Type B pancreatic cell (in vitro differentiated cells): Measurements from ENCODE around the gene LARGE1. TPM values are rescaled to one million over a fixed set of nuclear protein-coding genes. Genes with fewer than 3 reads are reported as not detected.

Source experiments
- DNase-seq: peaks from one replicate; pipeline ENCODE4 v3.0.0; 2021; ENCODE audit warnings: mixed read lengths; ENCODE audit not compliant: unreplicated experiment; ENCODE audit errors: extremely low spot score
- H3K27ac Mint-ChIP-seq: 2 replicates; pipeline ENCODE4 v1.8.0; 2021; ENCODE audit warnings: mild to moderate bottlenecking, mixed read lengths
- H3K27me3 Mint-ChIP-seq: 2 replicates; pipeline ENCODE4 v1.8.0; 2021; ENCODE audit warnings: mixed read lengths
- H3K36me3 Mint-ChIP-seq: 2 replicates; pipeline ENCODE4 v1.8.0; 2021; ENCODE audit warnings: mixed read lengths
- H3K4me1 Mint-ChIP-seq: one replicate; pipeline ENCODE4 v1.8.0; 2021; ENCODE audit warnings: mixed read lengths; ENCODE audit not compliant: unreplicated experiment
- H3K4me3 Mint-ChIP-seq: 2 replicates; pipeline ENCODE4 v1.8.0; 2021; ENCODE audit warnings: mild to moderate bottlenecking, mixed read lengths
- H3K9me3 Mint-ChIP-seq: 2 replicates; pipeline ENCODE4 v1.8.0; 2021; ENCODE audit warnings: mixed read lengths
- total RNA-seq: library from RNA; stranded (reverse); gene quantifications from 2 replicates; pipeline ENCODE4 v1.2.1, GENCODE V29; 2021; ENCODE audit warnings: low replicate concordance
- TF ChIP-seq, protein P1 (sequence below): fragments of 200-600 bp; sonication (generic); conservative IDR thresholded peaks from 2 replicates; pipeline ENCODE4 v1.5.0; 2021; ENCODE audit warnings: antibody characterized with exemption, mild to moderate bottlenecking

LARGE1 gene
- total RNA-seq, 1 donor from 2014 or later = 96.6 TPM

DNA sequence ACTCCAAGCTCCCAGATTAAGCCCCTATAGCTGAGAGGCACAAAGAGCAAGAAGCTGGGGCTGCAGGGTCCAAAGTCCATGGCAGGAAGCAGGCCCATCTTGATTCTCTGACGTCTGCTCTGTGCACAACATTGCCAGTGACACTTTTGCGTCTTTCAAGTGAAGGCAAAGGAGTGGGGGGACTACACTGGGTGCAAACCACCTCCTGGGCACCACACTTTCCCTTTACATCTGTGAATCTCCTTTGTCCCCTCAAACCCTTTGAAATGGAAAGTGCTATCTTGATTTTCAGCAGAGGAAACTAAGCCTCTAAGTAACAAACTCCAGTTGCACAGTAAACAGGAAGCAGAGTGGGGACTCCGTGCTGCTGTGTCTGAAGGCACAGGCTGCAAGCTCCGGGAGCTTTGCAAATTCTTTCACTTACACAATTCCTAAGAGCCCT lies 428.0 kb downstream of the LARGE1 start:
- Mint-ChIP-seq H3K4me1 (peaks cover 34% of the 10 kb centered on the region), H3K27ac (peak overlapping the region; percentile 78)
- no peak for DNase-seq

DNA sequence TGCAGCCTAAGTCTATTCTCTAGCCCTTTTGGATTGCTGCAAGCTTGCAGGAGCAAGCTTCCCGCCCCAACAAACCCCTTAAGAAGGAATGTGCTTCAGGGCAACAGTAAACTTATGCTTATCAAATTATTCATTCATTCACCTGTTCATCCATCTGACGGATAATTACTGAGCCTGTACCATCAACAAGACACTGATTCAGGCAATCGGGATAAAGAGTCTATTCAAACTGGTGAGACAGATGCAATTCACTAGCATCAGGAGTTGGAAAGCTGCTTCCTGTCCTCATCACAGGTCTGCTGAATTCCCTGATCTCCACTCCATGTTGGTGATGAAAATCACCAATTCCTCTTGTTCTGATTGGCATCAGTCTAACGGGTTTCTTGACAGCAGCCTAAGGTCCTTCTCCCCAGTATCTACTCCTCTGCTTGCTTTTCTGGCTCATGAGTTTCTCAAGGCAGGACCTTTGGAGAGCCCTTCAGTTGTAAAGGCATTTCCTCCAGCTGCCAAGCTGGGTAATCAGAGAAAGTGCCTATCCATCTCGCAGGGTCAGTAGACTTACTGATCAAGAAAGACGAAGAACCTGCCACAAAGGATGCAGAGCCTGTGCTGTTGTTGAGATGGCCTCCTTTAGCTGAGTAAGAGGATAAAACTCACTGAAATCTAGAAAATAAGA lies 433.1 kb downstream of the LARGE1 start:
- peak overlapping the region; percentile 17 for H3K4me3 Mint-ChIP-seq
- H3K27ac Mint-ChIP-seq = no peak overlapping the region
- TF ChIP-seq, protein P1, sequence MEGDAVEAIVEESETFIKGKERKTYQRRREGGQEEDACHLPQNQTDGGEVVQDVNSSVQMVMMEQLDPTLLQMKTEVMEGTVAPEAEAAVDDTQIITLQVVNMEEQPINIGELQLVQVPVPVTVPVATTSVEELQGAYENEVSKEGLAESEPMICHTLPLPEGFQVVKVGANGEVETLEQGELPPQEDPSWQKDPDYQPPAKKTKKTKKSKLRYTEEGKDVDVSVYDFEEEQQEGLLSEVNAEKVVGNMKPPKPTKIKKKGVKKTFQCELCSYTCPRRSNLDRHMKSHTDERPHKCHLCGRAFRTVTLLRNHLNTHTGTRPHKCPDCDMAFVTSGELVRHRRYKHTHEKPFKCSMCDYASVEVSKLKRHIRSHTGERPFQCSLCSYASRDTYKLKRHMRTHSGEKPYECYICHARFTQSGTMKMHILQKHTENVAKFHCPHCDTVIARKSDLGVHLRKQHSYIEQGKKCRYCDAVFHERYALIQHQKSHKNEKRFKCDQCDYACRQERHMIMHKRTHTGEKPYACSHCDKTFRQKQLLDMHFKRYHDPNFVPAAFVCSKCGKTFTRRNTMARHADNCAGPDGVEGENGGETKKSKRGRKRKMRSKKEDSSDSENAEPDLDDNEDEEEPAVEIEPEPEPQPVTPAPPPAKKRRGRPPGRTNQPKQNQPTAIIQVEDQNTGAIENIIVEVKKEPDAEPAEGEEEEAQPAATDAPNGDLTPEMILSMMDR = no peak
- no peaks in the 10 kb centered on the region for H3K27me3 Mint-ChIP-seq
- DNase-seq = no peak
- H3K36me3 Mint-ChIP-seq = peaks cover 17% of the 10 kb centered on the region
- no peaks in the 10 kb centered on the region for H3K9me3 Mint-ChIP-seq
- H3K4me1 Mint-ChIP-seq = peaks cover 29% of the 10 kb centered on the region

More for the DNA sequence above, 428.0 kb downstream of the LARGE1 start:
- Mint-ChIP-seq H3K27me3 (no peaks in the 10 kb centered on the region), H3K4me3 (peak overlapping the region; percentile 65), H3K9me3 (peaks cover 6% of the 10 kb centered on the region), H3K36me3 (peaks cover 12% of the 10 kb centered on the region)
- TF ChIP-seq, protein P1 = no peak

DNA sequence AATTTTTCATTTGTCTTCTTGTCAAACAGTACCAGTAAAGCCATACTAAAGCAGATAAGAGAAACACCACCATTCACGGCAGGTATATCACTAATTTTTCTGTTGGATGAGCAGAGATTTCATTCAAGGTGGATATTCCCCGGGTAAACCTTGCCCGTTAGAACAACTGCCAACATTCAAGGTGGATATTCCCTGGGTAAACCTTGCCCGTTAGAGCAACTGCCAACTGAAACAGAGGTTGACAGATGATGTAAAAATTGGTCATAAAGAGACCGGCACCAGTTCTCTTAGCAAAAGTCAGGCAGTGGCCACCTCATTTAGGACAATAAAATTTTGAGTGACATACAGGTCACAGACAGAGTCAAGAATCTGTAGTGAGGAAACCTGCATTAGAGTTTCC lies 438.7 kb downstream of the LARGE1 start:
- no peaks in the 10 kb centered on the region for H3K9me3 Mint-ChIP-seq
- TF ChIP-seq, protein P1 = no peak
- H3K27ac Mint-ChIP-seq = no peak overlapping the region
- no peak for DNase-seq
- peaks cover 12% of the 10 kb centered on the region for H3K36me3 Mint-ChIP-seq
- no peak overlapping the region for H3K4me3 Mint-ChIP-seq
- no peaks in the 10 kb centered on the region for H3K27me3 Mint-ChIP-seq
- peaks cover 33% of the 10 kb centered on the region for H3K4me1 Mint-ChIP-seq

DNA sequence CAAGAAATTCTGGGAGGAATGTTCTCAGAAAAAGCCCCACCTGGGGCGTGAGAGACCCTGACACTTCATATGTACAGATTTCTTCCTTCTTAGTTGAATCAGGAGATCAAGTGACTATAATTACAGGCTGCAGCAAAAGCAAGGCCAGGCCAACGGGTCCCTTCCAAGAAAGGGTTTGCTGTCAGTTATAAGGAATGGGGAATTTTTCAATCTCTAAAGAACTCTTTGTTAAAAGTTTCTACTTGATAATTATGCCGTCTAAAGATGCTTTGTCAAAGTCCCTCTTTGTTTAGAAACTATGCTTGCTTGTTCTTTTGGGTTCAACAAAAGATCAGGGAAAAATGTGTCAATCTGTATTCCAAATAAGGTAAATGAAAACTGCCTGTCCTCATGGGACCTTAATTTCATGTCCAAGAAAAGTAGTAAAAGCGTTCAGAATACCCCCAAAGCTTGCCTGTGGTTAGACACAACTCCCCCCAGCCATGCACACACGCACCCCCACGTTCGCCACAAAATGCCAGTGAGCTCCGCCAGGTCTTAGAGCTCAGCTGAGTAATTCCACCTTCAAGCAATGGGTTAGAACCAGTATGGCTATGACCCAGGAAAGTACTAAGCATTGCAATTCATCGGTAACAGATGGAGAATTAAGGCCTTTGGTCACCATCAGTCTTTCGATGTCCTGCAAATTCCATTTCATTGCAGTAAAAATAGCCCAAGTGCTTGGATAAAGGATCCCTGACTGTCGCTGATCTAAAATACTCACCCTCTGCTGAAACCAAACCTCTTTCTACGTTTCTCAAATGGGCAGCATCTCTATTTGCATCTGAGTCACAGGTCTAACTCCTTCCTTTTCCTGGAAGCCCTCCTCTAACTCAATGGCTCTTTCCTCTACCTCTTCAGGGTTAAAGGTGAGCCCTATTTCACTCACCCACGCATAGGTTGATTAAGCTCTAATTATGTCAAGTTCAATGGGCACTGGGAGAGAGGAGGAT lies 442.9 kb downstream of the LARGE1 start:
- DNase-seq = no peak

DNA sequence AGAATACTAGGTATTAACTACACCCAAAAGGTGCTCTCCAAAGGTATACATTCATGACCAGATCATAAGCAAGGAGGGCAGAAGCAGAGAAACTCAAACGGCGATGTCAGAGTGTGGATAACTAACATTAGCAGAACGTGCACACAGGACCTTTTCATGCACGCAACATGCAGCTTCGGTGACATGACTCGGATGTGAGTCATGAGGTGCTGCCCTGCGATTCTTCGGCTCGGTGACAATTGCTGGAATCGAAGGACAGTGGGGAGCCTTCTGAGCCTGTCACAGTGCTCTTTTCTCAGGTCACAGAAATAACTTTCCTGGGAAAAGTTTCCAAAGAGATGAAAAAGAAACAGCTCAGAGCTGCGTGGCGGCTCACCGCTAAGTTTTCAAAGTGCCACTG lies 443.6 kb downstream of the LARGE1 start:
- H3K27me3 Mint-ChIP-seq = no peaks in the 10 kb centered on the region
- DNase-seq = no peak
- H3K9me3 Mint-ChIP-seq = no peaks in the 10 kb centered on the region
- H3K4me3 Mint-ChIP-seq = peak overlapping the region; percentile 54
- peaks cover 38% of the 10 kb centered on the region for H3K4me1 Mint-ChIP-seq
- H3K36me3 Mint-ChIP-seq = no peaks in the 10 kb centered on the region
- TF ChIP-seq, protein P1 = no peak
- H3K27ac Mint-ChIP-seq = peak overlapping the region; percentile 83

More for the DNA sequence above, 442.9 kb downstream of the LARGE1 start:
- no peaks in the 10 kb centered on the region for H3K27me3 Mint-ChIP-seq
- peak overlapping the region; percentile 83 for H3K27ac Mint-ChIP-seq
- H3K9me3 Mint-ChIP-seq = no peaks in the 10 kb centered on the region
- H3K36me3 Mint-ChIP-seq = no peaks in the 10 kb centered on the region
- TF ChIP-seq, protein P1 = no peak
- H3K4me3 Mint-ChIP-seq = peak overlapping the region; percentile 54
- peaks cover 42% of the 10 kb centered on the region for H3K4me1 Mint-ChIP-seq
